ENCODE data around the gene CCNYL1.

CCNYL1 gene

GRCh38 chr2:207762146-207762545 lies 50.7 kb downstream of the CCNYL1 start:
- no peak for DNase-seq (ENCODE audit: low spot score)
- no peak overlapping the region for H3K27ac ChIP-seq
- CTCF ChIA-PET, result no interaction called here
- TF ChIP-seq CTCF (conservative IDR thresholded peaks at IDR 0.05; ENCODE audit: low read depth), result no peak
- POLR2A ChIA-PET (ENCODE audit: low non-redundant PET), result no interaction called here

GRCh38 chr2:207763303-207763917 lies 52.0 kb downstream of the CCNYL1 start:
- POLR2A ChIA-PET (ENCODE audit: low non-redundant PET), result interaction anchor here (0.6 kb wide), 1 partner anchor 11 kb away, joined by 3 read pairs; no protein-coding TSS in a partner anchor

DNA sequence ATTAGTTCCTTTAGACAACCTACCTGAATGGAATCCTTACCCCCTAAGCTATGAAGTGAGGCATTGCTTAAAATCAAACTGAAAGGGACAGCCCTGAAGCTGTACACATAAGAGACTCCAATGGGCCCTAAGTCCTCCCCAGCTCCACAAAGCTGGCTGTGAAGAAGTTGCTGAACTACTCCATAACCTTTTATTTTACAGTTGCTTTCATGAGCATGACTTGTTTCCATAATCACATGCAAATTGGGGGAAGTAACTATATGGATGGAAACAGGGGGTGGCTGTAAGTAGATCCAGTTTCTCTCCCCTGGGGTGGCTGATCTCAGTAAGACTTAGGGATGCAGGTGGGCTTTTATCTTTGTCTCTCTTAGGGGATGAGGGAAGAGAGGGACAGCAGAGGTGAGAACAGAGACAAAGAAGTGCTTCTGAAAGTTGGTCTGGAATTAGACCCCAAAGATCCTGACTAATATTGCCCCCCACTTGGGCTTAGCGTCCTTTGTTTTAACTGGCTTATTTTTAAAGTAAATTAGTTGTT lies 52.7 kb downstream of the CCNYL1 start:
- no peak for TF ChIP-seq CTCF (conservative IDR thresholded peaks at IDR 0.05; ENCODE audit: low read depth)
- no peak overlapping the region for H3K27ac ChIP-seq
- DNase-seq (ENCODE audit: low spot score), result no peak
- ChIA-PET POLR2A (ENCODE audit: low non-redundant PET) (no interaction called here), CTCF (interaction anchor here (0.6 to 0.7 kb wide), 2 partner anchors 29 to 157 kb away, joined by 3 to 4 read pairs; no protein-coding TSS in a partner anchor)

More at GRCh38 chr2:207763303-207763917, 52.0 kb downstream of the CCNYL1 start:
- CTCF ChIA-PET, result interaction anchor here (0.6 kb wide), 1 partner anchor 28 kb away, joined by 4 read pairs; no protein-coding TSS in a partner anchor
- TF ChIP-seq CTCF (conservative IDR thresholded peaks at IDR 0.05; ENCODE audit: low read depth), result no peak
- no peak for DNase-seq (ENCODE audit: low spot score)
- H3K27ac ChIP-seq, result no peak overlapping the region

- no peak overlapping the region for H3K27ac ChIP-seq
- TF ChIP-seq CTCF (conservative IDR thresholded peaks at IDR 0.05; ENCODE audit: low read depth), result no peak
- no peak for DNase-seq (ENCODE audit: low spot score)
- ChIA-PET CTCF (interaction anchor here (0.5 to 0.6 kb wide), 2 partner anchors 41 to 61 kb away, joined by 3 to 4 read pairs; no protein-coding TSS in a partner anchor), POLR2A (ENCODE audit: low non-redundant PET) (interaction anchor here (0.7 kb wide), 1 partner anchor 260 kb away, joined by 7 read pairs; the partner anchor contains the start of gene PLEKHM3)
Measured at GRCh38 chr2:207765547-207765946, 54.1 kb downstream of the CCNYL1 start.

GRCh38 chr2:207766041-207766551 lies 54.7 kb downstream of the CCNYL1 start:
- no peak overlapping the region for H3K27ac ChIP-seq
- no peak for TF ChIP-seq CTCF (conservative IDR thresholded peaks at IDR 0.05; ENCODE audit: low read depth)
- POLR2A ChIA-PET (ENCODE audit: low non-redundant PET), result interaction anchor here (0.7 kb wide), 1 partner anchor 259 kb away, joined by 7 read pairs; the partner anchor contains the start of gene PLEKHM3
- DNase-seq (ENCODE audit: low spot score), result no peak
- CTCF ChIA-PET, result interaction anchor here (0.5 to 1.7 kb wide), 3 partner anchors 60 to 274 kb away, joined by 3 to 4 read pairs (median 3); partner anchors contain the start of gene PLEKHM3

DNA sequence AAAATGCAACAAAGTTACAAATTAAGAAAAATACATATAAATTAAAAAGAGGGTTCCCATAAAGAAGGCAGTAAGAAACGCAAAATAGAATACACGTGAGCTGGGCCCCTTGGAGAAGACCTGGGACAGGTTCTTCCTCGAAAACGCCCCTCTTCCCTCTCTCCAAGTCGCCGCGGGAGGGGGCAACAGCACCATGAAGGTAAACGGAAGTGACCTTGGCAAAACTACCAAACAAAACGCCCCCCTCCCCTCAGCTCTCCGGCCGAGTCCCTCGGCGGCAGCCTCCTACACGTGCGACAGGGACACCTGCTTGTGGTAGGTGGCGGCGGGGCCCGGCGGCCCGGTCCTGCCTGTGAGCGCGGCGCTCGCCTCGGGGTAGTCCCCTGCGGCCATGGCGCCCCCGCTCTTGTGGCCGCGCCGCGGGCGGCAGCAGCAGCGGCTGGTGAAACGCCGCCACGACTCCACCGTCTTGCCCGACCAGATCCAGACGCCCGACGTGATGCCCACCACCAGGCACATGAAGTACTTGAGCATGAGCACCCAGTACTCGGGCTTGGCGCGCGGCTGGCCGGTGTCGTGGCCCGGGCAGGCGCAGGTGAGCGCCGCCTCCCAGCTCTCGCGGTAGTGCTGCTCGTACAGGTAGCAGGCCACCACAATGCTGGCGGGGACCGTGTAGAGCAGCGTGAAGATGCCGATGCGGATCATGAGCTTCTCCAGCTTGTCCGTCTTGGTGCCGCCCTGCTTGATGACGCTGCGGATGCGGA lies 55.4 kb downstream of the CCNYL1 start:
- ChIA-PET CTCF (interaction anchor here (0.6 to 1.7 kb wide), 3 partner anchors 179 to 273 kb away, joined by 3 to 4 read pairs (median 3); partner anchors contain the start of gene PLEKHM3), POLR2A (ENCODE audit: low non-redundant PET) (no interaction called here)
- no peak for TF ChIP-seq CTCF (conservative IDR thresholded peaks at IDR 0.05; ENCODE audit: low read depth)
- DNase-seq (ENCODE audit: low spot score), result no peak
- H3K27ac ChIP-seq, result no peak overlapping the region

All from RWPE1 (cell line).